ENCODE data around the gene SNIP1.
A peak's percentile ranks its signal among the peaks of the same experiment; 100 is the strongest.
"Not testable (repeated sequence)": the region's sequence is repeated elsewhere in the genome, so short reads cannot be mapped to it uniquely, and the experiment has no call there.

SNIP1 gene

DNA sequence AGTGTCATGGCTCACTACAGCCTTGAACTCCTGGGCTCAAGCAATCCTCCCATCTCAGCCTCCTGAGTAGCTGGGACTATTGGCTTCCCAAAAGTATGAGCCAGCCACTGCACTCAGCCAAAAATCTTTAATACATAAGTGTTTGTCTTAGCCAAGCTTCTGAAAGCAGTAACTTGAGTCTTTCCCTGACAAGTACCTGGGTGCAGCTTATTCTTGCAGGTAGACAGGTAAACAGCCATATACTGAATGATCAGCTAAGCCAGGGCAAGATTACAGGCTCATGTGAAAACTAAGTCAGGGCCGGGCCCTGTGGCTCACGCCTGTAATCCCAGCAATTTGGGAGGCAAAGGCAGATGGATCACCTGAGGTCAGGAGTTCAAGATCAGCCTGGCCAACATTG lies 47.4 kb downstream of the SNIP1 start:
- DNase-seq, result no peak

GRCh38 chr1:37502791-37503190 lies 51.3 kb downstream of the SNIP1 start:
- not testable (repeated sequence) for DNase-seq

- DNase-seq, result no peak
Measured at GRCh38 chr1:37502104-37502503, 52.0 kb downstream of the SNIP1 start.

GRCh38 chr1:37501661-37502060 lies 52.4 kb downstream of the SNIP1 start:
- no peak for DNase-seq

DNA sequence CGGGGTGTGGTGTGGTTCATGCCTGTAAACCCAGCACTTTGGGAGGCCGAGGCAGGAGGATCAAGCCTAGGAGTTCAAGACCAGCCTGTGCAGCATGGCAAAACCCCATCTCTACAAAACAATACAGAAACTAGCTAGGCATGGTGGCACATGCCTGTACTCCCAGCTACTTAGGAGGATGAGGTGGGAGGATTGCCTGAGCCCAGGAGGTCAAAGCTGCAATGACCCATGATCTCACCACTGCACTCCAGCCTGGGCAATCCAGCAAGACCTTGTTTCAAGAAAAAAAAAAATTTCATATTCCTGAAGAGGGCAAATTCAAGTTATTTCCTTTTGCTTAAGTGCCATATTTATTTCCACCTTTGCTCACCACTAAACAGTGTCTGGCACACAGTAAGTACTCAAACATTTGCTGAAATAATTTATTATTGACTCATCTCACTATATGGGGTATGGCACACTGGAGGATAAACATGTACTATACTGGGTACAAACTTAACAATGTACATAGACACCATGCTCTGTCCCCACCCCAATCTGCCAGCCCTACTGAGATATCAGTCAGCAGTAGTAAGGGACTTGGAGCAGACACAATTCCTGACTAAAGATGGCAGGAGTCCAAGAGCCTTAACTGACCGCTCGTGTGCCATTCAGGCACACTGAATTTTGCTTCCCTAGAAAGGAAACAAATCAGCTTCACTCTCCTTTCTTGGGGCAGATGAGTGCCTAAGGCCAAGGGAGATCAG lies 55.0 kb downstream of the SNIP1 start:
- peak; percentile 23 for DNase-seq

- no peak for DNase-seq
Measured at GRCh38 chr1:37497832-37498231, 56.3 kb downstream of the SNIP1 start.

GRCh38 chr1:37495875-37496274 lies 58.2 kb downstream of the SNIP1 start:
- DNase-seq, result no peak

GRCh38 chr1:37493336-37494098 lies 60.6 kb downstream of the SNIP1 start:
- no peak for DNase-seq

DNA sequence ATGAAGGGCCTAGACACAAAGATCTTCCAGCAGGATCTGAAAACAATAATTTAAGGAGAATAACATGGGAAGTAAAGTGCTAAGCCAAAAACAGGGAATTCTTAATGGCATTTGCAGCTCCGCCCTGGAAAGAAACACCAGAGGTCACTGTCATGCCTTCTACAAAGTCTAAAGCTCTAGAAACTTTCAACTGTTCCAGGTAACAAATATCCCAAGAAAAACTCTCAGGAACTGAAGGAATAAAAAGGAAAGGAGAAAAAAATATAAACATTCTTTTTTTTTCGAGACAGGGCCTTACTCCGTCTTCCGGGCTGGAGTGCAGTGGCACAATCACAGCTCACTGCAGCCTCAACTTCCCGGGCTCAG lies 66.5 kb downstream of the SNIP1 start:
- DNase-seq, result no peak

DNA sequence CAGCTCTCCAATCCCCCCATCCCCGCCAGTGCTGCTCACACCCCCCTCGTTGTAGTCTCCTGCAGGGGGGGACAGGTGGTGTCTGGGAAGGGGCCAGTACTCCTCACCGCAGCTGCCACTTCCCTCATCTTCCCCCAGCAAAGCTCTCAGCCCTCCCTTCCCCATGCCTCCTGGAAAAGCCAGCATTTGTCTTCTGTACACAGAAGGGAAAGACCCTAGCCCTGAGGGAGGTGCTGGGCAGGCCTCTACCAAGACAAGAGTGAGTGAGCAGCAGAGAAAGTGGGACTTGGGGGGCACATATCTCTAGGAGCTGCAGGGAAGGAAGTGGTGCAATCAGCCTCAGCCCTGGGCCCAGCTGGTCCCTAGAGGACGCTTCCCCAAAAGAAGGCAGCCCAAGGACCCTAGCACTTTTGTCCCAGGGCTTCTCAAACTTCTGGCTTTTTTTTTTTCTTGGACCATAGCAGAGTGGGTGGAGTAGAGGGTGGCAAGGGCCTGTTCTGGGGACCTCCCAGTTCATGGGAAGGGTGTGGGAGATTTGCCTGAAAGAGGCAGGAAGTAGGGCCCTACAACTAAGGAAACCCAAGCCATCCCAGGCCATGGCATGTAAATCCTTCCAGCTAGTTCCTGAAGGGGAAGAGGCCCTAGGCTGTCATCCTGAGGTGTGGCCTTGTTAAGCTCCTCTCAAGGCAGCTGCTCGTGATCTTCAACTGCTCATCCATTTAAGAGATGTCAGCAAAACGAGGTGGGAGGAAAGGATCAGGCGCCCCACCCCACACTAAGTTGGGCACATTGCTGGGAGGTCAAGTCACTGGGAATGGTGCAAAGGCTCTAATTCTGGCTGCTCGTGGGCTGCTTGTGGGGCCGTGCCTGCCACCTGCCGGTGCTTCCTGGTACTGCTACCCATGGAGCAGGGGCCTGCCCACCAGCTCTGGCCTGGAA lies 67.1 kb downstream of the SNIP1 start:
- peak; percentile 68 for DNase-seq

- no peak for DNase-seq
Measured at GRCh38 chr1:37485902-37486679, 68.0 kb downstream of the SNIP1 start.

Data from T1000 (cell line).